ENCODE results near the gene SLC22A23.

GRCh38 chr6:3301506-3301905 is 155.3 kb downstream of the SLC22A23 start:
- TF ChIP-seq CTCF (conservative IDR thresholded peaks at IDR 0.05; ENCODE audit: low read depth in 2 of 2) (no peak), CREB1 (CRISPR knock-in tag; IDR thresholded peaks at IDR 0.05; ENCODE audit: low read depth) (no peak), POLR2AphosphoS5 (IDR thresholded peaks at IDR 0.05; ENCODE audit: low read depth) (no peak), JUNB (IDR thresholded peaks at IDR 0.05; ENCODE audit: unreplicated experiment) (no peak), EZH2 (IDR thresholded peaks at IDR 0.05; ENCODE audit: low read depth, unreplicated experiment) (no peak), ETS1 (IDR thresholded peaks at IDR 0.05) (no peak), EZH2phosphoT487 (IDR thresholded peaks at IDR 0.05; ENCODE audit: unreplicated experiment) (no peak)
- TF ChIP-seq, protein P1, sequence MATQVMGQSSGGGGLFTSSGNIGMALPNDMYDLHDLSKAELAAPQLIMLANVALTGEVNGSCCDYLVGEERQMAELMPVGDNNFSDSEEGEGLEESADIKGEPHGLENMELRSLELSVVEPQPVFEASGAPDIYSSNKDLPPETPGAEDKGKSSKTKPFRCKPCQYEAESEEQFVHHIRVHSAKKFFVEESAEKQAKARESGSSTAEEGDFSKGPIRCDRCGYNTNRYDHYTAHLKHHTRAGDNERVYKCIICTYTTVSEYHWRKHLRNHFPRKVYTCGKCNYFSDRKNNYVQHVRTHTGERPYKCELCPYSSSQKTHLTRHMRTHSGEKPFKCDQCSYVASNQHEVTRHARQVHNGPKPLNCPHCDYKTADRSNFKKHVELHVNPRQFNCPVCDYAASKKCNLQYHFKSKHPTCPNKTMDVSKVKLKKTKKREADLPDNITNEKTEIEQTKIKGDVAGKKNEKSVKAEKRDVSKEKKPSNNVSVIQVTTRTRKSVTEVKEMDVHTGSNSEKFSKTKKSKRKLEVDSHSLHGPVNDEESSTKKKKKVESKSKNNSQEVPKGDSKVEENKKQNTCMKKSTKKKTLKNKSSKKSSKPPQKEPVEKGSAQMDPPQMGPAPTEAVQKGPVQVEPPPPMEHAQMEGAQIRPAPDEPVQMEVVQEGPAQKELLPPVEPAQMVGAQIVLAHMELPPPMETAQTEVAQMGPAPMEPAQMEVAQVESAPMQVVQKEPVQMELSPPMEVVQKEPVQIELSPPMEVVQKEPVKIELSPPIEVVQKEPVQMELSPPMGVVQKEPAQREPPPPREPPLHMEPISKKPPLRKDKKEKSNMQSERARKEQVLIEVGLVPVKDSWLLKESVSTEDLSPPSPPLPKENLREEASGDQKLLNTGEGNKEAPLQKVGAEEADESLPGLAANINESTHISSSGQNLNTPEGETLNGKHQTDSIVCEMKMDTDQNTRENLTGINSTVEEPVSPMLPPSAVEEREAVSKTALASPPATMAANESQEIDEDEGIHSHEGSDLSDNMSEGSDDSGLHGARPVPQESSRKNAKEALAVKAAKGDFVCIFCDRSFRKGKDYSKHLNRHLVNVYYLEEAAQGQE (IDR thresholded peaks at IDR 0.05; ENCODE audit: unreplicated experiment), result no peak
